Measurements from ENCODE around the gene WIPI1.

Gene WIPI1

DNA sequence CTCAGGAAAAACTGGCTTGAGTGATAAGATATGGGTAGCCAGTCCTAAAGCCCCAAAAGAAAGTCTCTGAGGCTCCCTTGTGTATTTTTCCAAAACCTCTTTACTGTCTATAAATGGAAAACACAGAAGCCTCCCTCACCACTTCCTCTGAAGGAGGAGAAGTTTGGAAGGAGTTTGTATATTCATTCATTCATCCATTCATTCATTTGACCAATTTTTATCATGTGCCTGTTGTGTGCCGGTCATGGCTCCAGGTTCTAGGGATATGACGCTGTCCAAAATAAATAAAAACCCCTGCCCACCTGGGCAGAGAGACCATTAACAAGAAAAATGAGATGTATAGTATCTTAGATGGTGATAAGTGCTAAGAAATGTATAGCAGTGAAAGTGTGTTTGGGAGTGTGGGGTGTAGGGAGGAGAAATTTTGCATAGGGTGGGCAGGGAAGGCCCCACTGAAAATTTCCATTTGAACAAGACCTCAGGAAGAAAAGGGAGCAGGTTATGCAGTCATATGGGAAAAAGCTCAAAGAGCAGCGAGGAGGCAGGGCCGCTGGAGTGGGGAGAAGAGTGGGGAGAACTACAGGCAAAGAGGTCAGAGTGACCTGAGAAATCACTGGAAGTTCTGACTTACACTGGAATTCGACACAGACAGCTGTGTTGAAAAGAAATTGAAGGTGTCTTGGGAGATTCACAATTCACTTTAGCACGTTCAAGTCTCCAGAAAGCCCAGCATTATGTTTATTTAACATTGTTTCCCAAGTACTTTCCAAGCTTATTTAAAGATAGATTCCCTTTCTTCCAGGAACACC is 6.1 kb upstream of the WIPI1 start:
- H3K4me1 ChIP-seq (ENCODE audit: low read length), result peaks cover 64% of the 10 kb centered on the region

GRCh38 chr17:68462381-68463210 is 5.3 kb upstream of the WIPI1 start:
- Histone ChIP-seq H3K36me3 (replicated peaks; ENCODE audit: low read depth, low read length) (no peaks in the 10 kb centered on the region), H3K79me2 (ENCODE audit: low read length) (no peaks in the 10 kb centered on the region), H3K4me1 (ENCODE audit: low read length) (peaks cover 68% of the 10 kb centered on the region), H2AFZ (ENCODE audit: low read depth, low read length) (0 out of 2 replicates have a peak overlapping the region, but pooled peaks have one; percentile 64), H3K27ac (ENCODE audit: low read length) (no peak overlapping the region), H3K9me3 (ENCODE audit: insufficient read depth, low read length) (no peaks in the 10 kb centered on the region), H3K27me3 (ENCODE audit: low read depth, low read length) (no peaks in the 10 kb centered on the region), H3K4me2 (ENCODE audit: low read length) (peak overlapping the region; percentile 81), H3K4me3 (ENCODE audit: low read length) (peak overlapping the region; percentile 60), H4K20me1 (ENCODE audit: insufficient read depth, low read length) (no peaks in the 10 kb centered on the region), H3K9ac (ENCODE audit: low read length) (peak overlapping the region; percentile 34)
- TF ChIP-seq EZH2phosphoT487 (IDR thresholded peaks at IDR 0.05; ENCODE audit: low read depth), result no peak
- TF ChIP-seq, protein P1, sequence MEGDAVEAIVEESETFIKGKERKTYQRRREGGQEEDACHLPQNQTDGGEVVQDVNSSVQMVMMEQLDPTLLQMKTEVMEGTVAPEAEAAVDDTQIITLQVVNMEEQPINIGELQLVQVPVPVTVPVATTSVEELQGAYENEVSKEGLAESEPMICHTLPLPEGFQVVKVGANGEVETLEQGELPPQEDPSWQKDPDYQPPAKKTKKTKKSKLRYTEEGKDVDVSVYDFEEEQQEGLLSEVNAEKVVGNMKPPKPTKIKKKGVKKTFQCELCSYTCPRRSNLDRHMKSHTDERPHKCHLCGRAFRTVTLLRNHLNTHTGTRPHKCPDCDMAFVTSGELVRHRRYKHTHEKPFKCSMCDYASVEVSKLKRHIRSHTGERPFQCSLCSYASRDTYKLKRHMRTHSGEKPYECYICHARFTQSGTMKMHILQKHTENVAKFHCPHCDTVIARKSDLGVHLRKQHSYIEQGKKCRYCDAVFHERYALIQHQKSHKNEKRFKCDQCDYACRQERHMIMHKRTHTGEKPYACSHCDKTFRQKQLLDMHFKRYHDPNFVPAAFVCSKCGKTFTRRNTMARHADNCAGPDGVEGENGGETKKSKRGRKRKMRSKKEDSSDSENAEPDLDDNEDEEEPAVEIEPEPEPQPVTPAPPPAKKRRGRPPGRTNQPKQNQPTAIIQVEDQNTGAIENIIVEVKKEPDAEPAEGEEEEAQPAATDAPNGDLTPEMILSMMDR (IDR thresholded peaks at IDR 0.05; ENCODE audit: low read depth, low read length), result peak; percentile 75

More for the DNA sequence above, 6.1 kb upstream of the WIPI1 start:
- Histone ChIP-seq H3K9me3 (ENCODE audit: insufficient read depth, low read length) (no peaks in the 10 kb centered on the region), H3K9ac (ENCODE audit: low read length) (no peak overlapping the region), H3K79me2 (ENCODE audit: low read length) (no peaks in the 10 kb centered on the region), H3K4me3 (ENCODE audit: low read length) (no peak overlapping the region), H3K27me3 (ENCODE audit: low read depth, low read length) (no peaks in the 10 kb centered on the region), H2AFZ (ENCODE audit: low read depth, low read length) (no peak overlapping the region), H3K36me3 (replicated peaks; ENCODE audit: low read depth, low read length) (no peaks in the 10 kb centered on the region), H3K27ac (ENCODE audit: low read length) (no peak overlapping the region), H3K4me2 (ENCODE audit: low read length) (no peak overlapping the region), H4K20me1 (ENCODE audit: insufficient read depth, low read length) (no peaks in the 10 kb centered on the region)
- TF ChIP-seq, protein P1 (IDR thresholded peaks at IDR 0.05; ENCODE audit: low read depth, low read length), result no peak
- no peak for TF ChIP-seq EZH2phosphoT487 (IDR thresholded peaks at IDR 0.05; ENCODE audit: low read depth)

DNA sequence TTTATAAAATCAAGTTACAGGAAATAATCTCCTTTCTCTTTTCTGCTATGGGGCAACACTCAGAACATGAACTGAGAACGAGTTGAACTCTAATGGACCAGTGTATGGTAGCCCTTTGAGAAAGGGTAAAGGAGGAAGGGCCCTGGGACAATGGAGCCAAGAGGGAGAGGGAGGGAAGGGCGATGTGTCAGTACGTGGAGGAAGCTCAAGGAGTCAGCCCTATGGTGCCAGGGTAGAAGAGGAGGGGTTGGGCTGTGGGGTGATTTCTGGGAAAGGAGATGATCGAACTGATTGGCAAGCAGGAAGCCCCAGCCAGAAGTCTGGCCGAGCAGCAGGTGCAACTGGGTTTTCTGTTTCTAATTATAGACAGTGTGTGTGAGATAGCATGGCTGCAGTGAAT is 4.3 kb upstream of the WIPI1 start:
- Histone ChIP-seq H3K79me2 (ENCODE audit: low read length) (no peaks in the 10 kb centered on the region), H3K4me2 (ENCODE audit: low read length) (peak overlapping the region; percentile 33), H3K27me3 (ENCODE audit: low read depth, low read length) (0 out of 2 replicates have a peak, but pooled peaks cover under 1% of the 10 kb centered on the region), H3K9ac (ENCODE audit: low read length) (no peak overlapping the region), H4K20me1 (ENCODE audit: insufficient read depth, low read length) (no peaks in the 10 kb centered on the region), H3K9me3 (ENCODE audit: insufficient read depth, low read length) (no peaks in the 10 kb centered on the region), H3K4me1 (ENCODE audit: low read length) (peaks cover 60% of the 10 kb centered on the region), H3K36me3 (replicated peaks; ENCODE audit: low read depth, low read length) (no peaks in the 10 kb centered on the region), H2AFZ (ENCODE audit: low read depth, low read length) (0 out of 2 replicates have a peak overlapping the region, but pooled peaks have one; percentile 16), H3K27ac (ENCODE audit: low read length) (peak overlapping the region; percentile 4; the same call in 1 of the 2 replicates), H3K4me3 (ENCODE audit: low read length) (no peak overlapping the region)
- TF ChIP-seq, protein P1 (IDR thresholded peaks at IDR 0.05; ENCODE audit: low read depth, low read length), result no peak
- no peak for TF ChIP-seq EZH2phosphoT487 (IDR thresholded peaks at IDR 0.05; ENCODE audit: low read depth)

DNA sequence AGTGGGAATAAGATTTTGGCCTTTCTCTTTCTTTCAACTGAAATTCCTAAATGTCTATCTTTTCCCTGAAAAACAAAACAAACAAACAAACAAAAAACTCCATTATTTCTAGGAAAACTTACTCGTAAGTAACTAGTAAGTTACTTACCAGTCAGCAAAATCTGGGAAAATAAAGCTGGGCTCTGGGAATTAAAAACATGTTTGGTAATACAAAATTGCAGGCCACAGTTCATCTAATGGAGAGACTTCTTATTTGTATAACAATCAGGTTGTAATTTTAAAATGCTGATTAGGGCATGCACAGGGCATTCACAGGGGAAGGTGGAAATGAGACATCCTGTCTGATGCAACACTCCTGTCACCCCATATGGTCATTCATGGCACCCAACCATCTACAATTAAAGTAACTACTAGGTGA is 3.8 kb upstream of the WIPI1 start:
- H3K4me1 ChIP-seq (ENCODE audit: low read length), result peaks cover 60% of the 10 kb centered on the region
- H3K79me2 ChIP-seq (ENCODE audit: low read length), result no peaks in the 10 kb centered on the region
- H2AFZ ChIP-seq (ENCODE audit: low read depth, low read length), result no peak overlapping the region
- H4K20me1 ChIP-seq (ENCODE audit: insufficient read depth, low read length), result no peaks in the 10 kb centered on the region
- H3K9me3 ChIP-seq (ENCODE audit: insufficient read depth, low read length), result no peaks in the 10 kb centered on the region
- H3K36me3 ChIP-seq (replicated peaks; ENCODE audit: low read depth, low read length), result no peaks in the 10 kb centered on the region
- H3K4me2 ChIP-seq (ENCODE audit: low read length), result peak overlapping the region; percentile 33
- H3K27ac ChIP-seq (ENCODE audit: low read length), result no peak overlapping the region
- TF ChIP-seq EZH2phosphoT487 (IDR thresholded peaks at IDR 0.05; ENCODE audit: low read depth), result no peak
- TF ChIP-seq, protein P1 (IDR thresholded peaks at IDR 0.05; ENCODE audit: low read depth, low read length), result no peak
- H3K9ac ChIP-seq (ENCODE audit: low read length), result no peak overlapping the region
- H3K27me3 ChIP-seq (ENCODE audit: low read depth, low read length), result peaks cover 5% of the 10 kb centered on the region
- H3K4me3 ChIP-seq (ENCODE audit: low read length), result no peak overlapping the region

Data from OCI-LY3 (cell line).